Liver (tissue), 9 donors: ENCODE measurements around the gene SRC. TPM values are rescaled to one million over a fixed set of nuclear protein-coding genes. Genes with fewer than 3 reads are reported as not detected.

Experiments used
- DNase-seq: peaks from one replicate; pipeline ENCODE4 v3.0.0-alpha.2; 2017; ENCODE audit warnings: low spot score
- H3K27ac ChIP-seq, 2 donors: one replicate each; pipeline ENCODE4 v1.7.0; 2013; ENCODE audit warnings: inconsistent platforms in 2 of 2, low read length in 2 of 2, control low read depth in 1 of 2, low read depth in 1 of 2, mild to moderate bottlenecking in 1 of 2
- H3K27me3 ChIP-seq, 4 donors: one replicate each; pipeline versions ENCODE4 v1.6.1 to v1.7.0; 2013; ENCODE audit warnings: low read length in 3 of 4, inconsistent platforms in 1 of 4, mild to moderate bottlenecking in 1 of 4, moderate library complexity in 1 of 4; ENCODE audit not compliant: control insufficient read depth in 4 of 4, insufficient read depth in 4 of 4
- H3K36me3 ChIP-seq, 4 donors: one replicate each; pipeline versions ENCODE4 v1.6.1 to v1.7.0; 2013; ENCODE audit warnings: low read length in 3 of 4, mild to moderate bottlenecking in 3 of 4, low read depth in 1 of 4, moderate library complexity in 1 of 4; ENCODE audit not compliant: control insufficient read depth in 4 of 4, insufficient read depth in 3 of 4
- H3K4me1 ChIP-seq, 4 donors: one replicate each; pipeline versions ENCODE4 v1.6.1 to v1.7.0; 2013; ENCODE audit warnings: low read length in 3 of 4, mild to moderate bottlenecking in 3 of 4, moderate library complexity in 1 of 4; ENCODE audit not compliant: control insufficient read depth in 4 of 4, insufficient read depth in 4 of 4
- H3K4me3 ChIP-seq, 3 donors: one replicate each; pipeline versions ENCODE4 v1.6.1 to v1.7.0; 2013; ENCODE audit warnings: low read length in 3 of 3, control low read depth in 1 of 3, low read depth in 1 of 3, mild to moderate bottlenecking in 1 of 3
- H3K9ac ChIP-seq, 2 donors: one replicate each; pipeline ENCODE4 v1.7.0; 2013; ENCODE audit warnings: low read length in 2 of 2, mild to moderate bottlenecking in 2 of 2, moderate library complexity in 2 of 2, control low read depth in 1 of 2, low read depth in 1 of 2
- H3K9me3 ChIP-seq, 4 donors: one replicate each; pipeline versions ENCODE4 v1.6.1 to v1.7.0; 2013; ENCODE audit warnings: low read length in 3 of 4; ENCODE audit not compliant: control insufficient read depth in 4 of 4
- EGR1 ChIP-seq, 2 donors: IDR thresholded peaks; 2 replicates each; pipeline ENCODE4 v1.6.1; 2016 to 2018; ENCODE audit warnings: antibody characterized with exemption in 2 of 2, low read depth in 2 of 2
- FOXA1 ChIP-seq: IDR thresholded peaks from 2 replicates; pipeline ENCODE4 v1.6.1; 2016; ENCODE audit warnings: antibody characterized with exemption
- FOXA2 ChIP-seq: IDR thresholded peaks from 2 replicates; pipeline ENCODE4 v1.6.1; 2016; ENCODE audit warnings: antibody characterized with exemption
- GABPA ChIP-seq, 2 donors: IDR thresholded peaks in 1 of 2; conservative IDR thresholded peaks in 1 of 2; 2 replicates each; pipeline ENCODE4 v1.6.1; 2016; ENCODE audit warnings: antibody characterized with exemption in 2 of 2, mild to moderate bottlenecking in 1 of 2, moderate library complexity in 1 of 2
- HNF4A ChIP-seq, 2 donors: conservative IDR thresholded peaks; 2 replicates each; pipeline ENCODE4 v1.6.1; 2016; ENCODE audit warnings: antibody characterized with exemption in 2 of 2, mild to moderate bottlenecking in 2 of 2
- HNF4G ChIP-seq: IDR thresholded peaks from 2 replicates; pipeline ENCODE4 v1.6.1; 2016; ENCODE audit warnings: antibody characterized with exemption
- JUND ChIP-seq, 2 donors: IDR thresholded peaks; 2 replicates each; pipeline ENCODE4 v1.6.1; 2016; ENCODE audit warnings: antibody characterized with exemption in 2 of 2
- NR2F2 ChIP-seq: IDR thresholded peaks from 2 replicates; pipeline ENCODE4 v1.6.1; 2016; ENCODE audit warnings: antibody characterized with exemption
- RAD21 ChIP-seq, 2 donors: IDR thresholded peaks; 2 replicates each; pipeline ENCODE4 v1.6.1; 2016; ENCODE audit warnings: antibody characterized with exemption in 2 of 2, mild to moderate bottlenecking in 2 of 2
- RXRA ChIP-seq, 2 donors: IDR thresholded peaks; 2 replicates each; pipeline ENCODE4 v1.6.1; 2017 to 2018; ENCODE audit warnings: antibody characterized with exemption in 2 of 2, mild to moderate bottlenecking in 1 of 2
- SP1 ChIP-seq: IDR thresholded peaks from 2 replicates; pipeline ENCODE4 v1.6.1; 2018; ENCODE audit warnings: antibody characterized with exemption, mild to moderate bottlenecking
- TAF1 ChIP-seq: conservative IDR thresholded peaks from 2 replicates; pipeline ENCODE4 v1.6.1; 2016; ENCODE audit warnings: antibody characterized with exemption, mild to moderate bottlenecking
- YY1 ChIP-seq: IDR thresholded peaks from 2 replicates; pipeline ENCODE4 v1.6.1; 2016; ENCODE audit warnings: antibody characterized with exemption, mild to moderate bottlenecking
- WGBS: extraction: QIAGEN DNeasy Blood & Tissue Kit; methylation state at CpG from one replicate; pipeline ENCODE4 v1.1.7; 2013; 5-methylcytosine and 5-hydroxymethylcytosine counted together
- polyA plus RNA-seq, 2 donors: library from polyadenylated mRNA; stranded (reverse) in 1 of 2; unstranded in 1 of 2; fragments of 200-250 nt in 1 of 2; fragments of >200 nt in 1 of 2; fragmentation: Nextera tagmentation in 1 of 2; extraction: Ambion mirVana in 1 of 2; gene quantifications; one replicate each; pipeline versions ENCODE4 v1.2.1 to v1.2.3, GENCODE V29; 2013 to 2015
- total RNA-seq, 2 donors: library from RNA; depleted of rRNA; stranded (reverse); fragments of >200 nt; gene quantifications; one replicate each; pipeline ENCODE4 v1.2.3, GENCODE V29; 2014
- TF ChIP-seq, protein P1 (sequence below): IDR thresholded peaks from 2 replicates; pipeline ENCODE4 v1.6.1; 2016; ENCODE audit warnings: antibody characterized with exemption
- TF ChIP-seq, protein P2 (sequence below): IDR thresholded peaks from 2 replicates; pipeline ENCODE4 v1.6.1; 2016; ENCODE audit warnings: antibody characterized with exemption
- TF ChIP-seq, protein P3 (sequence below): IDR thresholded peaks from 2 replicates; pipeline ENCODE4 v1.6.1; 2016; ENCODE audit warnings: antibody characterized with exemption
- TF ChIP-seq, protein P4 (sequence below): fragments of 150-350 bp; IDR thresholded peaks from 2 replicates; pipeline ENCODE4 v1.5.1; 2017; ENCODE audit warnings: improper control_type of control experiment, low read depth, low read length; ENCODE audit not compliant: missing input control
- TF ChIP-seq, protein P5 (sequence below): IDR thresholded peaks from 2 replicates; pipeline ENCODE4 v1.6.1; 2016; ENCODE audit warnings: antibody characterized with exemption, mild to moderate bottlenecking
- donor health status: healthy.
- donor health status: healthy.
- donor health status: healthy.
- donor health status: healthy.
- donor health status: healthy.

Gene SRC
- total and polyA plus RNA-seq, 4 donors, result 3.3 to 21.2 (median 5.4) TPM

DNA sequence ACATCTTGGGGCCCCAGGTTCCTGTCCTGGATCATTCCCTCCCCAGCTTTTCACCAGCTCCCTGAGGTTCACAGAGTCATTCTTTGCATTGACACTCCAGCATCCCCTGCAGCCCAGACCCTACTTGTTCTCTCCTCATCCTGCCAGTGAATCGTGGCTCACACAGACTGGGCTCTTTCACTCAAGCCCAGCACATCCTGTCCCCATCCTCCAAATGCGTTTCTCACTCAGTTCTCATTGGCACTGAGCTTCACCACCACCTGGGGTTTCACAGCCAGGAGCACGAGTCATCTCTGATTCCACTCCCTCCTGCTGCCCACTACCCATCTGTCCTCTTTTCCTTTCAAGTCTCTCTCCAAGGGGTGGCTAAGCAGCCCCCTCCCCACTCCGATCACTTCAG is 89.7 kb downstream of the SRC start:
- WGBS, result 52% methylated on average over 4 of the region's 4 CpGs
- DNase-seq, result no peak

More for the DNA sequence above, 89.7 kb downstream of the SRC start:
- no peak overlapping the region for H3K9ac ChIP-seq
- no peaks in the 10 kb centered on the region for H3K9me3 ChIP-seq
- no peak for TF ChIP-seq EGR1 (IDR thresholded peaks at IDR 0.05; ENCODE audit: low read depth in 2 of 2)
- TF ChIP-seq JUND (IDR thresholded peaks at IDR 0.05), result no peak
- no peak for TF ChIP-seq RAD21 (IDR thresholded peaks at IDR 0.05)
- TF ChIP-seq GABPA (IDR thresholded peaks at IDR 0.05 in 1 of 2, conservative IDR thresholded peaks at IDR 0.05 in 1 of 2), result no peak
- TF ChIP-seq TAF1, result no peak
- TF ChIP-seq, protein P1, sequence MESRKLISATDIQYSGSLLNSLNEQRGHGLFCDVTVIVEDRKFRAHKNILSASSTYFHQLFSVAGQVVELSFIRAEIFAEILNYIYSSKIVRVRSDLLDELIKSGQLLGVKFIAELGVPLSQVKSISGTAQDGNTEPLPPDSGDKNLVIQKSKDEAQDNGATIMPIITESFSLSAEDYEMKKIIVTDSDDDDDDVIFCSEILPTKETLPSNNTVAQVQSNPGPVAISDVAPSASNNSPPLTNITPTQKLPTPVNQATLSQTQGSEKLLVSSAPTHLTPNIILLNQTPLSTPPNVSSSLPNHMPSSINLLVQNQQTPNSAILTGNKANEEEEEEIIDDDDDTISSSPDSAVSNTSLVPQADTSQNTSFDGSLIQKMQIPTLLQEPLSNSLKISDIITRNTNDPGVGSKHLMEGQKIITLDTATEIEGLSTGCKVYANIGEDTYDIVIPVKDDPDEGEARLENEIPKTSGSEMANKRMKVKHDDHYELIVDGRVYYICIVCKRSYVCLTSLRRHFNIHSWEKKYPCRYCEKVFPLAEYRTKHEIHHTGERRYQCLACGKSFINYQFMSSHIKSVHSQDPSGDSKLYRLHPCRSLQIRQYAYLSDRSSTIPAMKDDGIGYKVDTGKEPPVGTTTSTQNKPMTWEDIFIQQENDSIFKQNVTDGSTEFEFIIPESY, result no peak
- TF ChIP-seq NR2F2, result no peak
- TF ChIP-seq RXRA (IDR thresholded peaks at IDR 0.05), result no peak
- TF ChIP-seq, protein P2, sequence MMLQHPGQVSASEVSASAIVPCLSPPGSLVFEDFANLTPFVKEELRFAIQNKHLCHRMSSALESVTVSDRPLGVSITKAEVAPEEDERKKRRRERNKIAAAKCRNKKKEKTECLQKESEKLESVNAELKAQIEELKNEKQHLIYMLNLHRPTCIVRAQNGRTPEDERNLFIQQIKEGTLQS, result no peak
- TF ChIP-seq SP1, result no peak
- TF ChIP-seq YY1, result no peak
- TF ChIP-seq FOXA1, result no peak
- no peak for TF ChIP-seq FOXA2
- TF ChIP-seq, protein P3, sequence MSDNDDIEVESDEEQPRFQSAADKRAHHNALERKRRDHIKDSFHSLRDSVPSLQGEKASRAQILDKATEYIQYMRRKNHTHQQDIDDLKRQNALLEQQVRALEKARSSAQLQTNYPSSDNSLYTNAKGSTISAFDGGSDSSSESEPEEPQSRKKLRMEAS, result no peak
- TF ChIP-seq HNF4A (conservative IDR thresholded peaks at IDR 0.05), result no peak
- TF ChIP-seq, protein P4, sequence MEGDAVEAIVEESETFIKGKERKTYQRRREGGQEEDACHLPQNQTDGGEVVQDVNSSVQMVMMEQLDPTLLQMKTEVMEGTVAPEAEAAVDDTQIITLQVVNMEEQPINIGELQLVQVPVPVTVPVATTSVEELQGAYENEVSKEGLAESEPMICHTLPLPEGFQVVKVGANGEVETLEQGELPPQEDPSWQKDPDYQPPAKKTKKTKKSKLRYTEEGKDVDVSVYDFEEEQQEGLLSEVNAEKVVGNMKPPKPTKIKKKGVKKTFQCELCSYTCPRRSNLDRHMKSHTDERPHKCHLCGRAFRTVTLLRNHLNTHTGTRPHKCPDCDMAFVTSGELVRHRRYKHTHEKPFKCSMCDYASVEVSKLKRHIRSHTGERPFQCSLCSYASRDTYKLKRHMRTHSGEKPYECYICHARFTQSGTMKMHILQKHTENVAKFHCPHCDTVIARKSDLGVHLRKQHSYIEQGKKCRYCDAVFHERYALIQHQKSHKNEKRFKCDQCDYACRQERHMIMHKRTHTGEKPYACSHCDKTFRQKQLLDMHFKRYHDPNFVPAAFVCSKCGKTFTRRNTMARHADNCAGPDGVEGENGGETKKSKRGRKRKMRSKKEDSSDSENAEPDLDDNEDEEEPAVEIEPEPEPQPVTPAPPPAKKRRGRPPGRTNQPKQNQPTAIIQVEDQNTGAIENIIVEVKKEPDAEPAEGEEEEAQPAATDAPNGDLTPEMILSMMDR, result no peak
- TF ChIP-seq, protein P5, sequence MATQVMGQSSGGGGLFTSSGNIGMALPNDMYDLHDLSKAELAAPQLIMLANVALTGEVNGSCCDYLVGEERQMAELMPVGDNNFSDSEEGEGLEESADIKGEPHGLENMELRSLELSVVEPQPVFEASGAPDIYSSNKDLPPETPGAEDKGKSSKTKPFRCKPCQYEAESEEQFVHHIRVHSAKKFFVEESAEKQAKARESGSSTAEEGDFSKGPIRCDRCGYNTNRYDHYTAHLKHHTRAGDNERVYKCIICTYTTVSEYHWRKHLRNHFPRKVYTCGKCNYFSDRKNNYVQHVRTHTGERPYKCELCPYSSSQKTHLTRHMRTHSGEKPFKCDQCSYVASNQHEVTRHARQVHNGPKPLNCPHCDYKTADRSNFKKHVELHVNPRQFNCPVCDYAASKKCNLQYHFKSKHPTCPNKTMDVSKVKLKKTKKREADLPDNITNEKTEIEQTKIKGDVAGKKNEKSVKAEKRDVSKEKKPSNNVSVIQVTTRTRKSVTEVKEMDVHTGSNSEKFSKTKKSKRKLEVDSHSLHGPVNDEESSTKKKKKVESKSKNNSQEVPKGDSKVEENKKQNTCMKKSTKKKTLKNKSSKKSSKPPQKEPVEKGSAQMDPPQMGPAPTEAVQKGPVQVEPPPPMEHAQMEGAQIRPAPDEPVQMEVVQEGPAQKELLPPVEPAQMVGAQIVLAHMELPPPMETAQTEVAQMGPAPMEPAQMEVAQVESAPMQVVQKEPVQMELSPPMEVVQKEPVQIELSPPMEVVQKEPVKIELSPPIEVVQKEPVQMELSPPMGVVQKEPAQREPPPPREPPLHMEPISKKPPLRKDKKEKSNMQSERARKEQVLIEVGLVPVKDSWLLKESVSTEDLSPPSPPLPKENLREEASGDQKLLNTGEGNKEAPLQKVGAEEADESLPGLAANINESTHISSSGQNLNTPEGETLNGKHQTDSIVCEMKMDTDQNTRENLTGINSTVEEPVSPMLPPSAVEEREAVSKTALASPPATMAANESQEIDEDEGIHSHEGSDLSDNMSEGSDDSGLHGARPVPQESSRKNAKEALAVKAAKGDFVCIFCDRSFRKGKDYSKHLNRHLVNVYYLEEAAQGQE, result no peak
- TF ChIP-seq HNF4G, result no peak
- H3K4me1 ChIP-seq, result no peaks in the 10 kb centered on the region
- no peak overlapping the region for H3K4me3 ChIP-seq
- peaks cover 0 to 5% (median 0%) of the 10 kb centered on the region in 4 donors for H3K27me3 ChIP-seq
- H3K36me3 ChIP-seq, result no peaks in the 10 kb centered on the region
- no peak overlapping the region for H3K27ac ChIP-seq
